NCI-H1417 treated with DMSO at 0.1 percent for 48 hours (cell line): ENCODE results near the gene MS4A12.
"Not testable (repeated sequence)": the region's sequence is repeated elsewhere in the genome, so short reads cannot be mapped to it uniquely, and the experiment has no call there.

Experiments used
- DNase-seq: peaks from one replicate; lab custom pipeline; 2025; lab: John Stamatoyannopoulos, UW

Gene MS4A12

GRCh38 chr11:60513496-60514460 lies 21.2 kb downstream of the MS4A12 start:
- no peak for DNase-seq

DNA sequence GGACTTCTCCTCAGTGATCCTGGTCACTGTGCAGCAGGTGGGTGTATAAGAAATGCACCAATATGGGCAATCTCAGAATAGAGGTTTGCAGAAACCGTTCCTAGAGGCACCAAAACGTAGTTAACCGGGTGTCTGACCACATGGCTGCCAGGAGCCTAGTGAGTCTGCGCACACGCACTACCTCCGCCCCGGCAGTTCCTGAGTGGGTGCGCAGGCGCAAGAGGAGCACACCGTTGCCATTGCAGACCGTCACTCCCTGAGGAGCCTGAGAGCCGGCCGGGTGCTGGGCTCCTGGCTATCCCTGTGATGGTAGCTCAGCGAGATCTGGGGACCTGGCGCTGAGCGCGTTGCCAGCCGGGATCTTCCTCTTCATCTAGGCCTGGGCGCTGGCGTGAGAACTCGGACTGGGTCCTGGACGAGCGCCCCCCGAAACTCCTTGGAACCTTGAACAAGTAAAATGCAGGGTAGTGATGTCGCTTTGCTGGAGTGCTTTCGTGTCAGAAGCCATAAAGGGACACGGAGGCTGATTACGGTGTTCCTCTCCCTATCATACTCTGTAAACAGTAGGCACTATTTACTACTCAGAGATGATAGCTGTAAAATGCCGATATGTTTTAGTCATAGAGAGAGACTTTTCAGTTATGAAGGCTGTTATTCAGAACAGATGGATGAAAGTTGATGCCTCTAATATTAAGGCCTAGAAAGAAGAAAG lies 22.7 kb downstream of the MS4A12 start, which contains the start of gene MS4A13:
TSS of gene MS4A13 (plus strand) at position 249 of the 712 bp plus-strand sequence. CDS start 2,692 bp downstream, outside the sequence.
- DNase-seq: no peak

GRCh38 chr11:60528465-60528864 lies 35.9 kb downstream of the MS4A12 start:
- DNase-seq: no peak

GRCh38 chr11:60528934-60529333 lies 36.4 kb downstream of the MS4A12 start:
- DNase-seq: no peak

DNA sequence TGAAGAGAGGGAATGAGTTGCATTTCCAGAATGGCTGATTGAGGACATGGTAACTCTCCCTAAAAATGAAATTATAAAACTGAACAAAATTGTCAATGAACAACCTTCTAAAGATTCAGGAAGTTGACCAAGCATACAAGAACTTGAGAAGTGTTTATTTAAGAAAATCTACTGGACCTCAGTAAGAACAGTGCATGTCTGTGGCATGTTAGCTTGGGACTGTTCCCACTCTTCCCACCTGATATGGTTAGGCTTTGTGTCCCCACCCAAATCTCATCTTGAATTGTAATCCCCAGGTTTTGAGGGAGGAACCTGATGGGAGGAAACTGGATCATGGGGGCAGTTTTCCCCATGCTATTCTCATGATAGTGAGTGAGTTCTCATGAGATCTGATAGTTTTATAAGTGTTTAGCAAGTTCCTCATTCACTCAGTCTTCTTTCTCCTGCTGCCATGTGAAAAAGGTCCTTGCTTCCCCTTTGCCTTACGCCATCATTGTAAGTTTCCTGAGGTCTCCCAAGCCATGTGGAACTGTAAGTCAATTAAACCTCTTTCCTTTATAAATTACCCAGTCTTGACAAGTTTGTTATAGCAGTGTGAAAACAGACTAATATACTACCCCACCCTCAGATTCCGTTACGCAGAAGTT lies 38.0 kb downstream of the MS4A12 start:
- no peak for DNase-seq

DNA sequence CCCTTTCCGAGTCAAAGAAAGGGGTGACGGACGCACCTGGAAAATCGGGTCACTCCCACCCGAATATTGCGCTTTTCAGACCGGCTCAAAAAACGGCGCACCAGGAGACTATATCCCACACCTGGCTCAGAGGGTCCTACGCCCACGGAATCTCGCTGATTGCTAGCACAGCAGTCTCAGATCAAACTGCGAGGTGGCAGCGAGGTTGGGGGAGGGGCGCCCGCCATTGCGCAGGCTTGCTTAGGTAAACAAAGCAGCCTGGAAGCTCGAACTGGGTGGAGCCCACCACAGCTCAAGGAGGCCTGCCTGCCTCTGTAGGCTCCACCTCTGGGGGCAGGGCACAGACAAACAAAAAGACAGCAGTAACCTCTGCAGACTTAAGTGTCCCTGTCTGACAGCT lies 39.8 kb downstream of the MS4A12 start:
- DNase-seq: not testable (repeated sequence)

- DNase-seq: not testable (repeated sequence)
Measured at GRCh38 chr11:60538627-60539026, 46.0 kb downstream of the MS4A12 start.

- DNase-seq: no peak
Measured at GRCh38 chr11:60544077-60544476, 51.5 kb downstream of the MS4A12 start.
